SIG-M5 (cell line): Measurements from ENCODE around the gene SF3B2.
A peak's percentile ranks its signal among the peaks of the same experiment; 100 is the strongest.
"Not testable (repeated sequence)": the region's sequence is repeated elsewhere in the genome, so short reads cannot be mapped to it uniquely, and the experiment has no call there.

Source experiments
- DNase-seq: peaks from one replicate; lab custom pipeline; 2025; lab: John Stamatoyannopoulos, UW

SF3B2 gene

GRCh38 chr11:66051766-66052663 lies at the start of gene SF3B2:
Gene SF3B2, plus strand, starts transcription at chr11:66052364. Its CDS starts 21 bp downstream, at chr11:66052385.
- DNase-seq = peak; percentile 81

DNA sequence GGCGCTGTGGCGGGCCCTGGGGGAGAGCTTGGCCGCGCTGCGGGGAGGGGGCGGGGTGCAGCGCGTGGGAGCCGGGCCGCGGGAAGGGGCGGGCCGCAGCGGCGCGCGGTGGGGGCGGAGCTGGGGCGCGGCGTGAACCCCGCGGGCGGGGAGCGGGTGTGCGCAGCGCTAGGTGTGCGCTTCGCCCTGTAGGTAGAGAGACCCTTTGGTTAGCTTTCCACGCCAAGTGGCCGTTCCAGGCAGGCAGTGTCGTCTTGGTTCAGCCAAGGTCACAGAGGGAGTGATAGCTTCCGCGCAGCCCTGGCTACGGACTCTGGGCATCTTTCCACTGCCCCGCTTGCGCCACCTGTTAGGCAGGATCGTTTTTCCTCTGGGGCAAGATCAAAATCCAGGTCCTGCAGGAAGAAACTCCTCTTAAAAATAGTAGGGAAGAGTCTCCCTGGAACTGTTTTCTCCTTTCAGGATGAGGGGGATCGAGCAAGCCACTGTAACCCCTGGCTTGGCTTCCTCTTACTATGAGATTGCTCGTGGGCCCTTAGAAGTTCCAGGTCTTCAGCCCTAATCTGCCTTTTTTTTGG lies 49.4 kb upstream of the SF3B2 start:
- DNase-seq = no peak

GRCh38 chr11:66003291-66003690 lies 48.9 kb upstream of the SF3B2 start:
- no peak for DNase-seq

DNA sequence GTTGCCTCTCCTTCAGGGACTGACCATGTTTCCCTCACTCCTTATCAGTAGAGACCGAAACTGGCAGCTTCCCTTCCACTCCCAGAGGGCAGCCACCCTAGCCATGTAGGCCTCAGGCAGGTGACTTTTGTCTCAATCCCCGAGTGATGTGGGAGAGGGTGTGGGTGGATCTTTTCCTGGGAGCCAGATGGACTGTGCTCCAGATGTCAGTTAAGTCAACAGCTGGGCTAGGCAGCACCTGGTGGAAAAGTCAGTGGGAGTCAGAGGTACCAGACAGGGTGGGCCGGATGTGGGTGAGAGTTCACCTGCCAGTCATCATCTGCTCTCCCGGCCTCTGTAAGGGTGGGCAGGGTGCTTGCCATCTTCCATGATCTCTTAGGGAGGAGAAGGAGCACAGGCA lies 48.0 kb upstream of the SF3B2 start:
- no peak for DNase-seq

DNA sequence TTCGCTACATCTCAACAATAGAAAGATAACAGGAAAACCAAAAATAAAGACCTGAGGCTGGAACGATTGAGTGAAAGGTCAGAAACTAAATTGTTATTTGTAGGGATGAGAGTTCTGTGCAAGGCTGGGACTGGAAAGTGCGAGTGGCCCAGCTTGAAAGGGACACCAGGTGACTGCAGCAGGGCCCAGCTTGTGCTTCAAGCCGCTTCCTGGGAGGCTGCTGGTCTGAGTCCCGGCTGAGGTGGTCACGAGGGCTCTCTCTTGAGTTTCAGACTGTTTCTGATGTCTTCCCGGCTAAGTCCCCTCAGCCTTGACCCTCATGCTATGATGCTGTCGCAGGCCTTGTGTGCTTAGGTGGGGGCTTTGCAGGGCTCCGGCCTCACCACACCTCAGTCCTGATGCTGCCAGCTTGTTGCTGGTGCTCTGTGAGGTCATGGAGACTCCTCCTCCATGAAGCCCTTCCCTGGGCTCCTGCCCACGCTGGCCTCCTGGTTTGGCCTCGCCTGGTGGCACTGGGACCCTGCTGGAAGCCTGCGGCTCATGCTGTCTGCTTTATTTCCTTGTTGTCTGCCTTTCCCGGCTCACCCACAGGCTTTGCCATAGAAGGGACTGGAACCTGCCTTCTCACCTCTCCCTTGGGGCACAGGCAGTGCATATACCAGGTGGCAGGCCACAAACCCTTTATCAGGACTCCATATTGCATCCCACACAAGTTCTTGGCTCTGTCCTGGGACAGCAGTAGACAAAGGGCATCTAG lies 45.9 kb upstream of the SF3B2 start:
- no peak for DNase-seq

DNA sequence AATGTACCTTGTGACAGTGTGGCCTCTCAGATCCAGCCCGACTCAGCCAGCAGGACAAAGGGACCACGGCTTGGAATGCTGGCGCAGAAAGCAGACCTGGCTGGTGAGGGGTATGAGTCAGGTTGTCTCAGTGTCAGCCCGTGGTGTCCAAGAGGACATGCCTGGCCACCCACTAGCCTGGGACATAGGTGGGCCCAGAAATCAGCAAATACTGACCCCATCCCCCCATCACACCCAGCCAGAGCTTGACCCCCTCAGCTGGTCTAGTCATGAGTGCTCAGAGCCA lies 45.3 kb upstream of the SF3B2 start:
- DNase-seq = no peak

DNA sequence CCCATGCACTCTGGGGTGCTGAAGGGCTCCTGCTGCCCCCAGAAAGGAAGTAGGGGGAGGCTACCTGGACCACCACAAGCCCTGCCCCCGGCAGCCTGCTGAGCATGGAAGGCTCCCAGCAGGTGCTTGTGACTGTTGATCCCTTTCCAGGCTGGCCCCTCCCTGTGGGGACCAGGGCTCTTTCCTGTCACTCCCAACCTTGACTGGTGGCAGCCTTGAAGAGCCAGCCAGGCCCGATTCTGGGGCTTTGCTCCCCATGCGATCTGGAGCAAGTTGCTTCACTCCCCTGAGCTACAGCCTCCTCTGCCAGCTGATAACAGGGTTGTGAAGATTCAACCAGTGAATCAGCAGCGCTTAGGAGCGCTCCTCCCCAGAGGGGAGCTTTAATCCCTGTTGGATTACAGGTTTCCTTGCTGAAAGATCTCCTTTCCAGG lies 44.9 kb upstream of the SF3B2 start:
- DNase-seq = no peak

DNA sequence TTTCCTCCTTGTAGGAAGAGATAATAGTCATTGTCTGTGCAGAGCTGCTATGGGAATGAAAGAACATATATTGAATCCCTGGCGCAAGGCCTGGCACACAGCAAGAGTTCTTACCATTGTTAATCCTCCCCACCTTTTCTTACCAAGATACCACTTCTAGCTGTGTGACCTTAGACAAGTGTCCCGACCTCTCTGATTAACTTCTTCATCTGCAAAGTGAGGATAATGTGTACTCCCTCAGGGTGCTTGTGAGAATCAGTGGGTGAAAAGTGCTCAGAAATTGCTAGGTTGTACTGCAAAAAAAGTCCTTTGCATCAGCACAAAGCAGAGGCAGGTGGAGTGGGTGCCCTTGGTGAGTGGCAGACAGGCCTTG lies 44.1 kb upstream of the SF3B2 start:
- no peak for DNase-seq

DNA sequence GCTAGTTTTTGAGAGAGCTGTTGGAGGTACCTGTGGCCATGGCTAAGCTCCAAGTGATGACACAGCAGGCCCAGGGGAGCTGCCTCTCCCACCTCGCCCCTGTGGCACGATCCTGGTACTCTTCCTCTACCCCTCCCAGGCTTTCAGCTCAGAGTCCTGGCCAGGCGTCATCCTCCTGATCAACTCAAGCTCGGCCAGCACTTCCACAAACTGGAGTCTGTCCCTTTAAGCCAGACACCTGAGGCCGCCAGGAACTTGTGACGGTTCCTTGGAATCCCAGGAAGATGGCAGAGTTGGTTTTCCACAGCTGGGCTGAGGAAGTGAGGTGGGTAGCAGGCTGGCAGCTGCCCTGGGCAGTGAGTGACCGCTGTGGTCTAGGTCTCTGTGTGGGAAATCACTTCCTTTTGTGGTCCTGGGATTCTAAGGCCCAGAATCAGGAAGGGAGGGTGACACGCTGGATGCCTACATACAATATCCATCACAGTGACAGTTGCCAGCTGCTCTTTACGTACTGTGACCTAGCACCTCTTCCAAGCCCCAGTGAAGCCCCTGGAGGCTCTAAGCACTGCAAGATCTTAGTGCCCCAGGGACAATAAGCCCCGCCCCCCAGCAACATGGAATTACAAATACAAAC lies 43.6 kb upstream of the SF3B2 start:
- no peak for DNase-seq

GRCh38 chr11:66010036-66010435 lies 42.1 kb upstream of the SF3B2 start:
- not testable (repeated sequence) for DNase-seq

DNA sequence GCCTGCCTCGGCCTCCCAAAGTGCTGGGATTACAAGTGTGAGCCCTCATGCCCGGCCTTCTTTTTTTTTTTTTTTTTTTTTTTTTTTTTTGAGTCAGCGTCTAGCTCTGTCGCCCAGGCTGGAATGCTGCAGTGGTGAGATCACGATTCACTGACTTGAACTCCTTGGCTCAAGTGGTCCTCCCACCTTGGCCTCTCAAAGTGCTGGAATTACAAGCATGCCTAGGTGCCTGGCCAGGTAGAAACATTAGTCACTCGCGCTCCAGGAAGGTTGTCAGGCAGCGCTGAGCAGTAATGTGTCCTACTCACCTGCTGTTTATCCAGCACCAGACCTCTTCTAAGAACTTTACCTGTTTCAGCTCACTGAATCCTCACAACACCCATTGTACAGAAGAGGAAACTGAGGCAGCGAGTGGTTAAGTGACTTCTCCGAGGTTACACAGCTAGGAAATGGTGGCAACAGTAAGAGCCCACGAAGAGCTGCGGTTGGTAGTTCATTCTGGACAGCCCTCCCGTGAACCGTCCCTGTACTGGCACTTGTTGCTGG lies 40.9 kb upstream of the SF3B2 start:
- no peak for DNase-seq

GRCh38 chr11:66011785-66012303 lies 40.3 kb upstream of the SF3B2 start, which contains the start of gene CST6:
Gene CST6, plus strand, starts transcription at chr11:66012008. Its CDS starts 37 bp downstream, at chr11:66012045.
- DNase-seq = no peak

- no peak for DNase-seq
Observed at GRCh38 chr11:66012371-66012945, 39.7 kb upstream of the SF3B2 start.

GRCh38 chr11:66012946-66013761 lies 39.0 kb upstream of the SF3B2 start:
- no peak for DNase-seq

DNA sequence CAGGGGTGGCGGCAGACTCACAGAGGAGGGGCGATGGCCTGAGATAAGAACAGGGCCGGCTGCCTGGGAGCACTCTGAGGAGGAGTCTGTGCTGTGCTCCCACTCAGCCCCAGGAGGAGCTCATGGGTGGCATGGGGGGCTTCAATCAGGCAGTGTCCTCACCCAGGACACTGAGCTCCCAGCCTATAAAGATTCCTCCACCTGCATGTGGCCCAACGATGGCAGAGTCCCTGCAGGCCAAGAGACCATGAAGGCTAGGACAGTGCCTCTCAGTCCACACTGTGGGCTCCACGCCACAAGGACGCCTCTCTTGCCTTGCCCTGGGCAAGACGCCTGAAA lies 38.4 kb upstream of the SF3B2 start:
- DNase-seq = no peak

DNA sequence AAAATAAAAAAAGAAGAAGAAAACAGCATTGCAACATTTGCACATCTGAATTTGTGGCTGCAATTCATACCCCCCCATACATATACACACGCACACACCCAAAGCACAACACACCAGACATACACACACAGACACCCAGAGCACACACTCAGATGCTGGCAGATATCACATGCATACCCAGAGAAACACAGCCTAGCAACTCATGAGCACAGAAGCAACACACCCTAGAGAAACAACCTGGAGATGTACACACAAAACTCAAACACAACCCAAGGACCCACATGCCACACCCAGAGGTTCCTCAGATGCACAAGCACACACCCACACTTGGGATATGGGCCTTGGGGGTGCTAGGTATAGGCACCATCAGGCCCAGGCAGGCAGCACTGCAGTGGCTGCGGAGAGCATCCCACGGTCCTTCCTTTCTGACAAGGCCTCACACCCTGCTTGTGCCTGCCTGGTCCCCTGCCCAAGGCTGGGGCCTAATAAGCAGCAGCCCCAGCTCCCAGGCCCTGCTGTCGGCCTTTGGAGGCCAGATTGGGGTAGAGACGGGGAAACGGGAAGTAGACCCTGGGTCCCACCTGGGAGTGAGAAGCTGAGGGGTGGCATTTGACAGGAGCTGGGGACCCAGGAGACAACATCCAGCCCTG lies 37.2 kb upstream of the SF3B2 start:
- no peak for DNase-seq

DNA sequence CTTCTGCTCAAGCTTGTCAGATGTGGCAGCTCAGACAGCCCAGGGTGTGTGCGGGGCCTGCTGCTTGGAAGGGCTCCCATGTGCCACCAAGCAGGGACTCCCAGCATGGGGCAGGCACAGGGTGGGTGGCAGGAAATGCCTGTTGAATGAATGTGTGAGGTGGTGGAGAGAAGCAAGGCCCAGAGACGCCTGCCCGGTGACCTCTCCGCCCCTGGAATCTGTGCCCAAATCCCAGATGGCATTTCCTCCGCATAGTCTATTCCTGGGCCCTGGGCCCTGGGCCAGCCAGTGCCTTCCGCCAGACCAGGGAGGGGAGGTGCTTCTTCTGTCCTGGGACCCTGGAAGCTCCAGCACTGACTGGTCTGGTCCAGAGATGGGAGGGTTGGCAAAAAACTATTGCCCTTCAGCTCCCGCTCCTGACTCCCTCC lies 36.7 kb upstream of the SF3B2 start:
- no peak for DNase-seq

- DNase-seq = no peak
Observed at GRCh38 chr11:66015936-66016792, 36.0 kb upstream of the SF3B2 start.

GRCh38 chr11:66016793-66017177 lies 35.4 kb upstream of the SF3B2 start:
- no peak for DNase-seq
